GM19438 (cell line): Measurements from ENCODE around the gene STXBP5.
"Not testable (repeated sequence)": the region's sequence is repeated elsewhere in the genome, so short reads cannot be mapped to it uniquely, and the experiment has no call there.

Source experiments
- ATAC-seq: cut with Tn5 transposase; IDR thresholded peaks from one replicate; pipeline ENCODE4 v1.9.1; 2021; ENCODE audit warnings: low read depth; ENCODE audit not compliant: unreplicated experiment

Gene STXBP5

DNA sequence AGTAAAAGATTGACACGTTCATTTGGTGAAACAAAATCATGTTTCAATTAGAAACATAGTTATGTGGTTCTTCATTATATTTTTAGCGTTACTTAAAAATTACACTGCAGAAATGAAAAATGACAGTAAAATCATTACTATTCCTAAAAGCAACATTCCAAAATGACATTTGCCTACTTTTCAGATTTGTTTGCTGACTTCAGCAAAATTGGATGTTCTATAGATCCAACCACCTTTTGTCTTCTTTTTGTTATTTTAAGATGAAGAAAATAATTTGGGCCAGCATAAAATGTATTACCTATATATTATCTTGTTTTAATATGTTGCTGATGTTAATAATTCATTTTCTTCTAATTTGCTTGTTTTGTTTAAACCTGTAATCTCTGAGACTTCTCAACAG, 30.5 kb downstream of the STXBP5 start:
- ATAC-seq: no peak

GRCh38 chr6:147238164-147238563, 33.9 kb downstream of the STXBP5 start:
- ATAC-seq: no peak

- ATAC-seq: no peak
These were observed 34.7 kb downstream of the STXBP5 start for GRCh38 chr6:147238906-147239305.

- no peak for ATAC-seq
These were observed 40.6 kb downstream of the STXBP5 start for GRCh38 chr6:147244832-147245231.

GRCh38 chr6:147245693-147246092, 41.5 kb downstream of the STXBP5 start:
- no peak for ATAC-seq

DNA sequence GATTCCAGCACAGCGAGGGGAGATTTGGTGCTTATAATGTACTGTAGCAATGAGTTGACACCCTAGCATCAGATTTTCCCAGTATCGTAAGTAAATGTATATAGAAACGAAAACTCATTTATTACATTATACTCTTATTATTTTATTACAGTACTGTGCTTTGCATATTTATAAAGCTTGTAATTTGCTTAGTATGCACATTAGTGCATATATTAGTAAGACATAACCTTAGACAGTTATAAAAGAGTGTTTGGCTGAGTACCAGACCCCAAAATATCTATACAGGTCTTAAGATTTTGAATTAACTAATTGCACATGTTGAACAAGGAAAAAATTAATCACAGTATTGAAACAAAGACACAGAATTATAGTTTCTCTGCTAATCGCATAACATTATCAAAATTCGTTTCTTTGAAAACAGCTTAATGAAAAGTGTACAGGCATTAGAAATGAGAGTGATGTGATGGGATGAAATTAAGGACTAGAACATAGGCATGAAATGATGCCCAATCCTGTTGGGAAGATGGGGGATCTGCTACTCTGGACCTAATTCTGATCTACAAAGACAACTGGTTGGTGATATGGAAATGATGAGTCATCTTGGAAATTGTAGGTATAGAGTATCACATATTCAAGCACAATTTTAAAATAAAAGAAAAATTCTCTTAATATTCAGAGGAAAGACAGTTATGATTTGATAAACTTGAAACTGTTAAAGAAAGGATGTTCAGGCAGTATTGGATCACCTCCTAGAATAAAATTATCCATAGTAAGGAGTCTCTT, 42.8 kb downstream of the STXBP5 start:
- no peak for ATAC-seq

DNA sequence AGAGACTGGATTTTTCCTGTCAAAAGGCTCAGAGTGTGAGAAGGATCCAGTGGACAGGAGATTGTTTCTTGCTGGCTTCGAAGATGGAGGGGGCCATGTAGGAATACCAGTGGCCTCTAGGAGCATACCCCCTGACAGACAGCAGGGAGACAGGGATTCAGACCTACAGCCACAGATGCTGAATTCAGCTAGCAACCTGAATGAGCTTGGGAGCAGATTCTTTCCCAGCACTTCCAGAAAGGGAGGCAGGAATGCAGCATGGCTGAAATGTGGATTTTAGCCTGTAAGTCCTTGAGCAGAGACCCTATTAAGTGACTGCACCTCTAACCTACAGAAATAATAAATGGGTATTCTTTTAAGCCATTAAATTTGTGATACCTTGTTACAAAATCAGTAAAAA, 44.6 kb downstream of the STXBP5 start:
- no peak for ATAC-seq

DNA sequence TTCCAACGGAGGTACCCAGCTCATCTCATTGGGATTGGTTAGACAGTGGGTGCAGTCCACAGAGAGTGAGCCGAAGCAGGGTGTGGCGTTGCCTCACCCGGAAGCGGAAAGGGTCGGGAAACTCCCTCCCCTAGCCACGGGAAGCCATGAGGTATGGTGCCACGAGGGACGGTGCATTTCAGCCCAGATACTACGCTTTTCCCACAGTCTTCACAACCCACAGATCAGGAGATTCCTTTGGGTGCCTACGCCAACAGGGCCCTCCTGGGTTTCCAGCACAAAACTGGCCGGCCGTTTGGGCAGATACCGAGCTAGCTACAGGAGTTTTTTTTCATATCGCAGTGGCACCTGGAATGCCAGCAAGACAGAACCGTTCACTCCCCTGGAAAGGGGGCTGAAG, 46.9 kb downstream of the STXBP5 start:
- ATAC-seq: no peak

- not testable (repeated sequence) for ATAC-seq
These were observed 50.8 kb downstream of the STXBP5 start for GRCh38 chr6:147254929-147255473.

GRCh38 chr6:147255948-147256674, 51.9 kb downstream of the STXBP5 start:
- ATAC-seq: no peak

DNA sequence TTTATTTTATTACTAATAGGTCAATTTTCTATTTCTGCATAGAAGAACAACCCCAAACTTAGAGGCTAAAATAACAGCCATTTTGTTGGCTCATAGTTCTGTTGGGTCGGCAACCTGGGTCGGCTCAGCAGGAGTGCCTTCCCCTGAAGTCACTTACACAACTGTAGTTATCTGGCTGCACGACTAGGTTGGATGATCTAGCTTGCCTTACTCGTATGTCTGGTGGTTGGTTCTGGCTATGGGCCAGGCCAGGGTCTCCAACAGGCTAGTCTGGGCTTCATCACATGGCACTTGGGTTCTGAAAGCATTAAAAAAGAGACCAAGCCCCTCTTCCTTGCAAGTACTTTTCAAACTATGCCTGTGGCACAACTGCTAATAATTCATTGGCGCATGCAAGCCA, 53.5 kb downstream of the STXBP5 start:
- ATAC-seq: no peak

DNA sequence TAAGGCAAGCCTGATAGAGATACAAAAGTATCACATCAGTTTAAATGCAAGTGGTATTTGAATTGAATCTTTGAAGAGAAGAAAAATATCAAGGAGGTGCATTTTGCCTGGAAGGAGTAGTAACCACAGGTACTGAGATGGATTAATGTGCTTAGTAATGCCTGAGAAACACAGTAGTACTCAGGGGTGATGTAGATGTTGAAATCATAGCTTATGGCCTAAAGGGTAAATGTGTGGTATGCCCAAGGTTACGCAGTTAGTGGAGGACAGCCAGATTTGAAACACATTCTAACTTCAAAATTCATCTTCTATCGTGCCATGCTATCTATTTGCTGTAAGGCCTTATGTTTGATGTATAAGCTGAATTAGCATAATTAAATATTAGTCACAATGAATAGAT, 55.9 kb downstream of the STXBP5 start:
- ATAC-seq: no peak

- no peak for ATAC-seq
These were observed 58.7 kb downstream of the STXBP5 start for GRCh38 chr6:147262946-147263345.

DNA sequence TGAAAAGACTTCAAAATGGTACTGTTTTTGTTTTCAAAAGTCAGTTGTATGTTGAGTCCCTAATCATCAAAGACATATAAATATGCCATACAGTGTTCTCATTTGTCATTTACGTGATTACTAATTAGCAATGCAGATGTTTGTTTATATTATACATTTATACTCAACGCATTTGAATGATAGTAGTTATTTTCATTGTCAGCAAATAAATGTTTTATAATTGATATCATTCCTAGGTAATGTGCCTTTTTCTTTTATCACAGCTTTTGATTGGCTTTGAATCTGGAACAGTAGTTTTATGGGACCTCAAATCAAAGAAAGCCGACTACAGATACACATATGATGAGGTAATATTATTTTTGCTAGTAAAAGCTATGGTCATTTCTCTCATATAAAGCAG, 62.6 kb downstream of the STXBP5 start:
- no peak for ATAC-seq

DNA sequence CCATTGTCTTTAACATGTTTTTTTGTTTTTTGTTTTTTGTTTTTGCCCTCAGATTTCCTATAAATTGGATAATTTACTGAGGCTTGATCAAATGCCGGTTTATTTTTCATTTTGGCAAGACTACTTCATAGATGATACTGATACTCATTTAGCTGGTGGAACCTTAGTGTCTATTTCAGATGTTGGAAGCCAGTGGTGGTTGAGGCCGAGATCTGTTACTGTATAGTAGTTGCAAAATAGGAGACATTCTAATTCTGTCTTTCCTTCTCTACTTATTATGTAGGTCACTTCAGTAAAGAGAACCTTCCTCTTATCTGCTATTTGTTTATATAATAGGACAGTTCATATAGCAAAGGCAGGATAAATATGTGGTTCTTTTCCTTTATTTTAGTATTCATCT, 63.4 kb downstream of the STXBP5 start:
- no peak for ATAC-seq

DNA sequence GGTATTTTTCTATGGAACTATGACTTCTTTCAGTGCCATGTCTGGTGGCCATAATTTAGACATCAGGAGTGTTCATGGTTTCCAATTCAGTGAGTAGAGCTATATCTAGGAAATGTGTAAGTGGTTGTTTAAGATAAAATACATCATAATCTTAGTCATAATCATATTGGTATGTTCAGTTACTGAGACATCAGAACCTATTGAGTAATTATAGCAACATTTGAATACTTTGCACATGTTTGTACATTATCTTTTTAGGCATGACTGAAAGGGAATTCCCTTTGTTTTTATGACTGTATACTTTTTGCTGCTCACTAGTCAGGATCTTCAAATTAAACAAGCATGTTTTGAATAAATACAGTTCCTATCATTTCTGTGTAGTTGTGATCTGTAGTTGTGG, 64.0 kb downstream of the STXBP5 start:
- ATAC-seq: no peak

GRCh38 chr6:147274012-147274411, 69.8 kb downstream of the STXBP5 start:
- ATAC-seq: no peak

DNA sequence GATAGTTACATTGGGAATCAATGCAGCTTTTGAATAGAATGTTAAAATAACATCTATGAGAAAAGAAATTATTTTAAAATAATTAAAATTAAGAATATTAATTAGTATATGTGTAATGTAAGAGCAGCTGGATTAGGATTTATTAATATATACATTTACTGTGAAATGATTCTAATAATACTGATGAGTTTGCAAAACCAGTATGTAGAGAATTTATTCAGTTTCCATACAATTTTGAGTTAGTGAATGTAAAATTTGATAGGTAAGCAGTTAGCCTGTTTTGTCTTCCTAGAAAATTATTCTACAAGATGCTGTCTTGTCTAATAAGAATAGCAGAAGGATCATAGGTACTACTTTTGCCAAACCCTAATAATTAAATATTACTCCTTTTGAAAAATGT, 70.6 kb downstream of the STXBP5 start:
- ATAC-seq: no peak

DNA sequence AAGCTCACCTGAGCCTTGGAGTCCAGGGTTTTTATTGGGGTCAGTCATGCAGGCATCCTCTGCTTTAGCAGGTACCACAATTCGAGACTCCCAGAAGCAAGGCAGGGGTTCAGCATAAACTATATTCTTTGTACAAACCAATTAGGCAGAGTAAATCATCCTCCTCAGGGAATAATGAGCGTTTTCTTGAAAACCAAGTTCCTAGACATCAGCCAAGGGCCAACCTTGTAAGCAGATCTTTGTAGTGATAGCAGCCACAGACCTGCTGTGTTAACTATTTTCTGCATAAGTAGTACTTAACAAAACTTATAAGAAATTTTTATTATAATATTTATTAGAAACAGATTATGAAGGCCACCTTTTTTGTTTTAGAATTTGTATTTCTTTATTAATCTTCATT, 74.7 kb downstream of the STXBP5 start:
- no peak for ATAC-seq

GRCh38 chr6:147279427-147279826, 75.2 kb downstream of the STXBP5 start:
- no peak for ATAC-seq

DNA sequence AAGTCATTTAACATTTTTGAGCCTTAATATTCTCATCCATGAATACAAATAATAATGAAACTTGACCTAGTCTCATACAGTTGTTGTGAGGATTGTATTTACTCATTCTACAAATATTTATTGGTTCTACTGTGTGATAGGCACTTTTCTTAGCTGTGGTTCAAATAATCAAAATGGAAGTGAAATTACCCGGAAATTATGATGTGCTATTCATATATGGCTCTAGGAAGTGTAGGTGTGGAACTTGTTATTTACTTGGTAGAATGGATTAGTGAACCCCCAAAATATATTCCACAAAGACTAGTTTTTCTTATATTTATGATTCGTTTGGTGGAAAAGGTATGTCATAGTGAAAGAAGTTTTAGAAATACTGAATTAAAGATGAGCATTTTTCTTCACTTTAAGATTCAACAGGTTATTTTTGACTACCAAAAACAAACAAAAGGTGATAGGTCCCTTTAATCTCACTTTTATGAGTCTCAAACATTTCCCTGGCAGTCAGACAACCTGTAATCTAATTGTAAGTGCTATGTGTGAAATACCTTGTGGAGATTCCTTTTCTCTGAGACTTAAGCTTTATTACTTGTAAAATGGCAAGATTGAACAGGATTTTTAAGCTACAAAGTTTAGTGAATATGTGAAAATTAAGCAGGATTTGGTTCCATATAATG, 77.8 kb downstream of the STXBP5 start:
- ATAC-seq: no peak
